Kidney capillary endothelial cell (primary cell): ENCODE results near the gene SORBS2.
A peak's percentile ranks its signal among the peaks of the same experiment; 100 is the strongest.

ENCODE experiments used
- DNase-seq: peaks from one replicate; pipeline ENCODE4 v3.0.0-alpha.2; 2018; ENCODE audit warnings: low spot score

The SORBS2 gene

GRCh38 chr4:185590982-185591381 lies 221.0 kb downstream of the SORBS2 start:
- no peak for DNase-seq

DNA sequence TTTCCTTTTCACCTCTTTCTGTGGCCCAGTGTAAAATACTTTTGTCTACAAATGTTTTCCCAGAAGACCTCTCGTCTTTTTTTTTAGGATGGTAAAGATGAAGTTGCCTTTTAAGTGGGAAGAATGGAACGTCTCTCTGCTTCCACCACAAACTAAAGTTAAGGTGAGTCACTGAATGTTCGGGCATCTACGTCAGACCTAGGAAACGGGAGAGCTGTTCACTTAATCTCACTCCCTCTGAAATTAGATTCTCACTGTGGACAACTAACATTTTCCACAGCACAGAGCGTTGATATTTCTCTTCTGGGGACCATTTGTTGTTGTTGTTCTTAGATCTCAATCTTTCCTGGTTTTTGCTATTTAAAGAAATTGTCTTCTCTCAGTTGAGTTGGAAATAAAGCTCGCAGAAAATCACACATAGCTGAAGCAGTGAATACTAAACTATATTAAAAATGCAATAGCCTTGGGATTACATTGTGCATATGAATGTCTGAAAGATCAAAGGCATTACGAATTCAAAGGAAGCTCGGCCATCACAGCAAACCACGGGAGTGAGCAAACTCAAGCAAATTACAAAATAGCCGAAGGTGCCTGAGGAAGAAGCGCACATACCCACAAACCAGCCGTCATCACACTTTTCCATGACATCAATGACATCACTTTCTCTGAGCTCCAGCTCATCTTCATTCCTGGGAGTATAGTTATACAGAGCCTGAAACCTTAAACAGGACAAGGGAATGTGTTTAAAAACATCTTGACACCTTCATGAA lies 222.7 kb downstream of the SORBS2 start:
- no peak for DNase-seq

- DNase-seq: no peak
Observed at GRCh38 chr4:185587427-185588161, 224.4 kb downstream of the SORBS2 start.

DNA sequence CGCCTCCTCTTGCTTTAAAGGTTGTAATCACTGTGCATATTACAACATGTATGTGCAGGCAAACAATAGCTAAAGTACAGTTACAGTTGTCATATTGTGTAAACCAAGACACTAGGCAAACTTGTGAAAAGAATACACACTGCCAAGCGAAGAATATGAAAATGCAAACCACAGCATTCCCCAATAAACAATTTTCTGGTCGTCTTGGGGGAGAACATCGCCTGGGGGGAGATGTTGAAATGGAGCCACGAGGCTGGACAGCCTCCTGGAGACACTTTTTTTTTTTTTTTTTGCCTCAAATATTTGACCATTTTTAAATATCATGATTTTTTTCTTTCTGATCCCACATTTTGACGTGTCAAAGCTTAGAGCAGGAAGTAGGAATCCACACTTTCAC lies 225.0 kb downstream of the SORBS2 start:
- DNase-seq: no peak

- no peak for DNase-seq
Observed at GRCh38 chr4:185585211-185585610, 226.8 kb downstream of the SORBS2 start.

- DNase-seq: no peak
Observed at GRCh38 chr4:185583813-185584212, 228.2 kb downstream of the SORBS2 start.

GRCh38 chr4:185582651-185583400 lies 229.2 kb downstream of the SORBS2 start:
- no peak for DNase-seq

- no peak for DNase-seq
Observed at GRCh38 chr4:185580699-185581098, 231.3 kb downstream of the SORBS2 start.

DNA sequence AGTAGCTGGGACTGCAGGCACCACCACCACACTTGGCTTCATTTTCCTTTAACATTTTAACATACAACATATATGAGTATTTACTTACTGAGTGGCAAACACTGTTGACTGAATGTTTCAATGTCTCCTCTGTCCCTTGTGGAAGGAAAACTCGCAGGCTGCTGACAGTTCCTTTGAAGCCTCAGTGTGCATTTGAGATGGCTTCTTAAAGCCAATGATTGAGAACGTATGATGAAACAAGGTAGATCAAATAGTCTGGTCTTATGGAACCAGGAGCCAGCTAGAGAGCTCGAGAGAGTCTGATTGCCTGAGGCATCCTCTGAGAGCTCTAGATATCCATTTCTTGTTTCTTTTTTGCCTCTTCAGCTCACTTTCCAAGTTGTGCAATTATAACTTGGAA lies 233.7 kb downstream of the SORBS2 start:
- DNase-seq: no peak

- no peak for DNase-seq
Observed at GRCh38 chr4:185576962-185577950, 234.7 kb downstream of the SORBS2 start.

GRCh38 chr4:185576314-185576961 lies 235.6 kb downstream of the SORBS2 start:
- no peak for DNase-seq

- peak; percentile 92 for DNase-seq
Observed at GRCh38 chr4:185573651-185574199, 238.3 kb downstream of the SORBS2 start.

- no peak for DNase-seq
Observed at GRCh38 chr4:185570727-185571126, 241.3 kb downstream of the SORBS2 start.

- no peak for DNase-seq
Observed at GRCh38 chr4:185567381-185568376, 244.3 kb downstream of the SORBS2 start.

- no peak for DNase-seq
Observed at GRCh38 chr4:185566972-185567371, 245.0 kb downstream of the SORBS2 start.

GRCh38 chr4:185566425-185566824 lies 245.6 kb downstream of the SORBS2 start:
- no peak for DNase-seq

- no peak for DNase-seq
Observed at GRCh38 chr4:185565696-185566095, 246.3 kb downstream of the SORBS2 start.

DNA sequence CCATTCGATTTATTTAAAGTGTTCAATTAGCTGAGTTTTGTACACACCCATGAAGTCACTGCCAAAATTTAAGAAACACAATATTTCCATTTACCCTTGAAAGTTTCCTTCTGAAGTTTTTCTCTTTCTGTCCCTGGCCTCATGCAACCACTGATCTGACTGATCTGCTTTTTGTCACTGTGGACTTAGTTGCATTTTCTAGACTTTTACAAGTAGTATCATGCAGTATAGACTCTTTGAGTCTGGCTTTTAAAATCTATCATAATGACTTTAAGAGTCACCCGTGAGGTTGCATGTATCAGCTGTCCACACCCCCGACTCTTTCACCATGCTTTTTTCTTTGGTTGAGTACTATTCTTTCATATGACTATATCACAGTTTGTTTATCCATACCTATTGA lies 247.6 kb downstream of the SORBS2 start:
- no peak for DNase-seq

GRCh38 chr4:185562531-185562930 lies 249.5 kb downstream of the SORBS2 start:
- DNase-seq: no peak
